Spleen (tissue), 7 donors: Measurements from ENCODE around the gene BTNL9.

ENCODE experiments used
- POLR2A ChIP-seq, 3 donors: fragments of 450-650 bp; IDR thresholded peaks; one replicate each; pipeline ENCODE4 v1.5.1; 2017; ENCODE audit warnings: antibody characterized with exemption in 3 of 3, mild to moderate bottlenecking in 1 of 3
- POLR2AphosphoS5 ChIP-seq, 3 donors: sonication (generic); formaldehyde crosslinking; IDR thresholded peaks; one replicate each; pipeline ENCODE4 v1.5.1; 2017; ENCODE audit warnings: antibody characterized with exemption in 3 of 3
- TF ChIP-seq, protein P1 (sequence below), 11 experiments: fragments of 200-600 bp in 7 of 11; fragments of 450-650 bp in 4 of 11; sonication (generic) in 4 of 11; IDR thresholded peaks in 8 of 11; conservative IDR thresholded peaks in 3 of 11; 1 replicate in 7 of 11; 2 replicates in 4 of 11; pipeline versions ENCODE4 v1.4.0 to v1.8.0; 2016 to 2021; ENCODE audit warnings: antibody characterized with exemption in 11 of 11, inconsistent platforms in 4 of 11, mild to moderate bottlenecking in 1 of 11
- donor health status: DM: no; HTN: no; CAD: no; lungs with moderate emphysema.
- donor health status: DM: no; HTN: no; CAD: no.
- donor health status: DM: no; HTN: no; CAD: no.

GRCh38 chr5:181031716-181032115, 8.3 kb upstream of the BTNL9 start:
- TF ChIP-seq, protein P1, sequence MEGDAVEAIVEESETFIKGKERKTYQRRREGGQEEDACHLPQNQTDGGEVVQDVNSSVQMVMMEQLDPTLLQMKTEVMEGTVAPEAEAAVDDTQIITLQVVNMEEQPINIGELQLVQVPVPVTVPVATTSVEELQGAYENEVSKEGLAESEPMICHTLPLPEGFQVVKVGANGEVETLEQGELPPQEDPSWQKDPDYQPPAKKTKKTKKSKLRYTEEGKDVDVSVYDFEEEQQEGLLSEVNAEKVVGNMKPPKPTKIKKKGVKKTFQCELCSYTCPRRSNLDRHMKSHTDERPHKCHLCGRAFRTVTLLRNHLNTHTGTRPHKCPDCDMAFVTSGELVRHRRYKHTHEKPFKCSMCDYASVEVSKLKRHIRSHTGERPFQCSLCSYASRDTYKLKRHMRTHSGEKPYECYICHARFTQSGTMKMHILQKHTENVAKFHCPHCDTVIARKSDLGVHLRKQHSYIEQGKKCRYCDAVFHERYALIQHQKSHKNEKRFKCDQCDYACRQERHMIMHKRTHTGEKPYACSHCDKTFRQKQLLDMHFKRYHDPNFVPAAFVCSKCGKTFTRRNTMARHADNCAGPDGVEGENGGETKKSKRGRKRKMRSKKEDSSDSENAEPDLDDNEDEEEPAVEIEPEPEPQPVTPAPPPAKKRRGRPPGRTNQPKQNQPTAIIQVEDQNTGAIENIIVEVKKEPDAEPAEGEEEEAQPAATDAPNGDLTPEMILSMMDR (IDR thresholded peaks at IDR 0.05 in 8 of 11, conservative IDR thresholded peaks at IDR 0.05 in 3 of 11), result no peak
- TF ChIP-seq POLR2AphosphoS5 (IDR thresholded peaks at IDR 0.05) (no peak), POLR2A (IDR thresholded peaks at IDR 0.05) (no peak)
